ENCODE data around the gene MGST2.

MGST2 gene

DNA sequence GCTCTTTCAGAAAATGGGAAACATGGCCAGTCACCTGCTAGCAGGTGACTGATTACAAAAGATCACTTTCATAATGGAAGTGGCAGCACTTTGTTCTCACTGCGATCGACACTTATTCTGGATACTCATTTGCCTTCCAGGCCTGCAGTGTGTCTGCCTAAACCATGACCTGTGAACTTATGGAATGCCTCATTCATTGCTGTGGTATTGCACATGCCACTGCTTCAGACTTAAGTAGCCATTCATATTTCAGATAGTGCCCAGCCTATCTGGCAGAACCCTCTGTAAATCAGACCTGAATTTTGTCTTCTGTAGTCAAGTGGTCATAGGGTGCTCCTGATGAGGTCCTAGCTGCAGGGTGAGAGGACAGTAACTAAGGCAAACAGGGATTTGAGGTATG lies 23.3 kb upstream of the MGST2 start:
- no peaks in the 10 kb centered on the region for H4K20me1 ChIP-seq (ENCODE audit: low read depth, low read length)
- H3K9me3 ChIP-seq (ENCODE audit: insufficient read depth, low read length): no peaks in the 10 kb centered on the region

DNA sequence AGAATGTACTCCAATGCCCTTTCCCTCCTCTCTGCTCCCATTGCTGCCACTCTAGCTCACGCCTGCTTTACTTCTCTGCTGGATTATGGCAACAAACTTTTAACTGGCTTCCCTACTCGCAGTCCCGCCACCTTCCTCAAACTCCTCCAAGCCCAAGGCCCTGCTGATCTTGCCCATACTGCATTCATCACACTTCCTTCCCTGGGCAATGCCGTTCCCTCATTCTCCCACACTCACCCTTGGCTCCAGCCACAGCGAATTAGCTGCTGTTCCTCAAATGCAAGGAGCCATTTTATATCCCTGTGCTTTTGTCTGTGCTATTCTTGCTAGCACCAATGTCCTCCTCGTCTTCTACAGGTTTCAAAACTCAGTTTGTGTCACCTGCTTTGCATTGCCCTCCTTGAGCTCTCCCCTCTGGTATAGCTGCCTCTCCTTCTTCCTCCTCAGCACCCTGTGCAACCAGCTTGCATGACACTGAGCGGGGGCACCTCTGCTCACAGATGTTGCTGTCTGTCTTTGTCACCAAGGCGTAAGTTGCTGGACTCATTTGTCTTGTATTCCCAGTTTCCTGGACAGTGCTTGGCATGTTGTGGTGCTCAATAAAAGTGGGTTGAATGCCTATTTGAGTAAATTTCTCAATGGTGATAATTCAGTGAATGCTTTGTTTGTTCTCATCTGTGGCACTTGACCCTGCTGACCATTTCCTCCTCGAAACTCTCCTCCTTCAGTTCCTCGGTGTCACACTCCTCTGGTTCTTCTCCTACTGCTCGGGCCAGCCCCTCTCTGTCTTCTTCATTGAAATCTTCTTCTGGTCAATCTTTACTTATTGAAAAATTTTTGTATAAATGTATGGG lies 22.4 kb upstream of the MGST2 start:
- Histone ChIP-seq H3K9ac (ENCODE audit: low read length) (no peak overlapping the region), H3K9me2 (replicated peaks; ENCODE audit: insufficient read depth, low read length) (no peaks in the 10 kb centered on the region), H3F3A (ENCODE audit: insufficient read depth) (no peaks in the 10 kb centered on the region), H3K27ac (ENCODE audit: low read depth, low read length) (no peak overlapping the region), H3K4me2 (ENCODE audit: low read depth, low read length, poor library complexity, severe bottlenecking) (no peak overlapping the region), H2AFZ (ENCODE audit: low read depth, low read length, severe bottlenecking) (no peak overlapping the region), H3K27me3 (ENCODE audit: low read length) (no peaks in the 10 kb centered on the region), H3K4me3 (ENCODE audit: insufficient read depth, low read length, poor library complexity, severe bottlenecking) (no peak overlapping the region), H4K20me1 (ENCODE audit: low read depth, low read length) (no peaks in the 10 kb centered on the region), H3K9me3 (ENCODE audit: insufficient read depth, low read length) (no peaks in the 10 kb centered on the region), H3K36me3 (ENCODE audit: low read length) (no peaks in the 10 kb centered on the region), H3K79me2 (ENCODE audit: insufficient read depth, low read length) (no peaks in the 10 kb centered on the region)
- no peak for TF ChIP-seq EZH2phosphoT487 (conservative IDR thresholded peaks at IDR 0.05; ENCODE audit: low read length)
- TF ChIP-seq, protein P1, sequence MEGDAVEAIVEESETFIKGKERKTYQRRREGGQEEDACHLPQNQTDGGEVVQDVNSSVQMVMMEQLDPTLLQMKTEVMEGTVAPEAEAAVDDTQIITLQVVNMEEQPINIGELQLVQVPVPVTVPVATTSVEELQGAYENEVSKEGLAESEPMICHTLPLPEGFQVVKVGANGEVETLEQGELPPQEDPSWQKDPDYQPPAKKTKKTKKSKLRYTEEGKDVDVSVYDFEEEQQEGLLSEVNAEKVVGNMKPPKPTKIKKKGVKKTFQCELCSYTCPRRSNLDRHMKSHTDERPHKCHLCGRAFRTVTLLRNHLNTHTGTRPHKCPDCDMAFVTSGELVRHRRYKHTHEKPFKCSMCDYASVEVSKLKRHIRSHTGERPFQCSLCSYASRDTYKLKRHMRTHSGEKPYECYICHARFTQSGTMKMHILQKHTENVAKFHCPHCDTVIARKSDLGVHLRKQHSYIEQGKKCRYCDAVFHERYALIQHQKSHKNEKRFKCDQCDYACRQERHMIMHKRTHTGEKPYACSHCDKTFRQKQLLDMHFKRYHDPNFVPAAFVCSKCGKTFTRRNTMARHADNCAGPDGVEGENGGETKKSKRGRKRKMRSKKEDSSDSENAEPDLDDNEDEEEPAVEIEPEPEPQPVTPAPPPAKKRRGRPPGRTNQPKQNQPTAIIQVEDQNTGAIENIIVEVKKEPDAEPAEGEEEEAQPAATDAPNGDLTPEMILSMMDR (IDR thresholded peaks at IDR 0.05; ENCODE audit: insufficient read depth, low read length, poor library complexity, severe bottlenecking): no peak

More for the DNA sequence above, 23.3 kb upstream of the MGST2 start:
- Histone ChIP-seq H3K27me3 (ENCODE audit: low read length) (no peaks in the 10 kb centered on the region), H2AFZ (ENCODE audit: low read depth, low read length, severe bottlenecking) (no peak overlapping the region), H3K36me3 (ENCODE audit: low read length) (no peaks in the 10 kb centered on the region), H3K4me2 (ENCODE audit: low read depth, low read length, poor library complexity, severe bottlenecking) (no peak overlapping the region), H3K9me2 (replicated peaks; ENCODE audit: insufficient read depth, low read length) (no peaks in the 10 kb centered on the region), H3K27ac (ENCODE audit: low read depth, low read length) (no peak overlapping the region), H3K4me3 (ENCODE audit: insufficient read depth, low read length, poor library complexity, severe bottlenecking) (no peak overlapping the region), H3K79me2 (ENCODE audit: insufficient read depth, low read length) (no peaks in the 10 kb centered on the region), H3F3A (ENCODE audit: insufficient read depth) (no peaks in the 10 kb centered on the region), H3K9ac (ENCODE audit: low read length) (no peak overlapping the region)
- TF ChIP-seq EZH2phosphoT487 (conservative IDR thresholded peaks at IDR 0.05; ENCODE audit: low read length): no peak
- TF ChIP-seq, protein P1 (IDR thresholded peaks at IDR 0.05; ENCODE audit: insufficient read depth, low read length, poor library complexity, severe bottlenecking): no peak

GRCh38 chr4:139645458-139645857 lies 20.2 kb upstream of the MGST2 start:
- H3K4me2 ChIP-seq (ENCODE audit: low read depth, low read length, poor library complexity, severe bottlenecking): no peak overlapping the region
- no peaks in the 10 kb centered on the region for H3K36me3 ChIP-seq (ENCODE audit: low read length)
- H3K4me3 ChIP-seq (ENCODE audit: insufficient read depth, low read length, poor library complexity, severe bottlenecking): no peak overlapping the region
- H3F3A ChIP-seq (ENCODE audit: insufficient read depth): no peaks in the 10 kb centered on the region
- no peaks in the 10 kb centered on the region for H4K20me1 ChIP-seq (ENCODE audit: low read depth, low read length)
- no peaks in the 10 kb centered on the region for H3K9me3 ChIP-seq (ENCODE audit: insufficient read depth, low read length)
- TF ChIP-seq, protein P1 (IDR thresholded peaks at IDR 0.05; ENCODE audit: insufficient read depth, low read length, poor library complexity, severe bottlenecking): no peak
- TF ChIP-seq EZH2phosphoT487 (conservative IDR thresholded peaks at IDR 0.05; ENCODE audit: low read length): no peak
- no peaks in the 10 kb centered on the region for H3K27me3 ChIP-seq (ENCODE audit: low read length)
- H3K79me2 ChIP-seq (ENCODE audit: insufficient read depth, low read length): no peaks in the 10 kb centered on the region
- no peak overlapping the region for H2AFZ ChIP-seq (ENCODE audit: low read depth, low read length, severe bottlenecking)
- no peaks in the 10 kb centered on the region for H3K9me2 ChIP-seq (replicated peaks; ENCODE audit: insufficient read depth, low read length)
- H3K9ac ChIP-seq (ENCODE audit: low read length): no peak overlapping the region
- H3K27ac ChIP-seq (ENCODE audit: low read depth, low read length): no peak overlapping the region

Measured in SU-DHL-6 (cell line).